Peyer's patch (tissue), 4 donors: ENCODE results near the gene KAT2A.

Experiments used
- POLR2A ChIP-seq, 2 donors: fragments of 450-650 bp; IDR thresholded peaks; one replicate each; pipeline ENCODE4 v1.5.1; 2017; ENCODE audit warnings: antibody characterized with exemption in 2 of 2, mild to moderate bottlenecking in 2 of 2, moderate library complexity in 2 of 2
- TF ChIP-seq, protein P1 (sequence below), 6 experiments: fragments of 450-650 bp in 4 of 6; fragments of 200-600 bp in 2 of 6; sonication (generic) in 1 of 6; IDR thresholded peaks; one replicate each; pipeline ENCODE4 v1.5.1; 2017 to 2019; ENCODE audit warnings: antibody characterized with exemption in 6 of 6, mild to moderate bottlenecking in 3 of 6, moderate library complexity in 1 of 6

DNA sequence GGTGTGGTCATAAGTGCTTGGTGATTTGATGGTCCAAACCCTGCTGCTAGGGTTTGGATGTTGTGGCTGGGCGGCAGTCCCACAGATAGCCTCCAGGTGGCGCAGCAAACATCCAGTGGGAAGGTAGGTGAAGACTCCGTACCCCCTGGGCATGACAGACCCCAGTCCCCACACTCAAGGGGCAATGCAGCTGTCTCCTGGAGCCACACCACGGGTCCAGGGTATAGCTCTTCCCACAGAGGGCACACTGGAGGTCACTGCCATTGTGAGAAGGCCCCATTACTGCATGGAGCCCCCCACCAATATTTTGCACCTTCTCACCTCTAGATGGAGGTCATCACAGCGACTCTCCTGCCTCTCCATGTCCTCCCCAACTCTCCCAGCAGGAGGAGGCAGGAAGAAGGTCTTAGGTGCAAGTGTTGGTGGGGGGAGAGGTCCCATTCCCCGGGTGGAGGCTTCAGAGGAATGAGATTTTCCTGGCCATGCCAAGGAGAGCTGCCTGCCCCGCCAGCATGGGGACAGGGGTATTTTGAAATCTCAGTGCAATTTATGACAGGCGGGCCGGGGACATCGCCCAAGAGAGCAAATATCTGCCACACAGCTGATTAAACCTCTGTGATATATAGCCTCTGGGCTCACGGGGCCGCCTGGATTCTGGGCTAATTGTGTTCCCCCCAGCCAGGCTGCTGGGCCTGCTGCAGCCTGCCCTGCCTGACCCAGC, 53.6 kb downstream of the KAT2A start:
- TF ChIP-seq, protein P1, sequence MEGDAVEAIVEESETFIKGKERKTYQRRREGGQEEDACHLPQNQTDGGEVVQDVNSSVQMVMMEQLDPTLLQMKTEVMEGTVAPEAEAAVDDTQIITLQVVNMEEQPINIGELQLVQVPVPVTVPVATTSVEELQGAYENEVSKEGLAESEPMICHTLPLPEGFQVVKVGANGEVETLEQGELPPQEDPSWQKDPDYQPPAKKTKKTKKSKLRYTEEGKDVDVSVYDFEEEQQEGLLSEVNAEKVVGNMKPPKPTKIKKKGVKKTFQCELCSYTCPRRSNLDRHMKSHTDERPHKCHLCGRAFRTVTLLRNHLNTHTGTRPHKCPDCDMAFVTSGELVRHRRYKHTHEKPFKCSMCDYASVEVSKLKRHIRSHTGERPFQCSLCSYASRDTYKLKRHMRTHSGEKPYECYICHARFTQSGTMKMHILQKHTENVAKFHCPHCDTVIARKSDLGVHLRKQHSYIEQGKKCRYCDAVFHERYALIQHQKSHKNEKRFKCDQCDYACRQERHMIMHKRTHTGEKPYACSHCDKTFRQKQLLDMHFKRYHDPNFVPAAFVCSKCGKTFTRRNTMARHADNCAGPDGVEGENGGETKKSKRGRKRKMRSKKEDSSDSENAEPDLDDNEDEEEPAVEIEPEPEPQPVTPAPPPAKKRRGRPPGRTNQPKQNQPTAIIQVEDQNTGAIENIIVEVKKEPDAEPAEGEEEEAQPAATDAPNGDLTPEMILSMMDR (IDR thresholded peaks at IDR 0.05): peak; percentile 79 to 95 (median 84)
- TF ChIP-seq POLR2A (IDR thresholded peaks at IDR 0.05): no peak
